ENCODE measurements around the gene IER5L.

GRCh38 chr9:129209580-129209979 lies 31.5 kb upstream of the IER5L start:
- TF ChIP-seq POLR2AphosphoS5 (IDR thresholded peaks at IDR 0.05; ENCODE audit: borderline replicate concordance, low read depth, low read length) = no peak
- no peak for TF ChIP-seq EZH2 (IDR thresholded peaks at IDR 0.05)

All from SK-N-MC (cell line).